Astrocyte of the spinal cord (primary cell): ENCODE measurements around the gene MAS1L.
"Not testable (repeated sequence)": the region's sequence is repeated elsewhere in the genome, so short reads cannot be mapped to it uniquely, and the experiment has no call there.

Experiments used
- DNase-seq: peaks from one replicate; pipeline ENCODE4 v3.0.0; 2011; ENCODE audit warnings: low read depth, low spot score
- H3K4me3 ChIP-seq: 2 replicates; pipeline ENCODE4 v1.5.1; 2011; ENCODE audit warnings: low read depth, mild to moderate bottlenecking, low read length, moderate library complexity
- in situ Hi-C: cut with HindIII; loops from 2 replicates; pipeline ENCODE4 v1.10.0; 2017; ENCODE audit warnings: low sequenced_read_pairs
- TF ChIP-seq, protein P1 (sequence below): IDR thresholded peaks from 2 replicates; pipeline ENCODE4 v1.5.1; 2012; ENCODE audit warnings: low read depth, mild to moderate bottlenecking, low read length, inconsistent platforms

MAS1L gene

DNA sequence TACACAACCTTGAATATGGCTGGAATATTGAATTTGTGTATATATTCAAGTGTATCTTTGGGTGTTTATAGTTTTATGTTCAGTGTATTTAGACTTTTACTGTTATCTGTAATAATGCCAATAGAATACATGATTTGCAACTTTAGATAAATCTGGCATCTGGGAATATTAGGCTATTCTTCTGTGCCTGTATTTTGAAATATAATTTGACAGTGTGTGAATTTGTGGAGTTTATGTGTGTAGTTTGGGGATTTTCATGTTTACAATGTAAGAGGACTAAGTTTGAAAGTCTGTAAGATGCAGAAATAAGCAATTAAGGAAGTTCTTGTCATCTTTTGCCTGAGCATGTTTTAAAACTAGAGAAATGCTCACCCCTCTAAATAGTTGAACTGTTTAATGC lies 48.8 kb downstream of the MAS1L start, which contains the start of gene OR10C1:
OR10C1 (plus strand) TSS at position 301 of the 400 bp plus-strand sequence. CDS start 710 bp downstream, outside the sequence.
- no peak for DNase-seq
- TF ChIP-seq, protein P1, sequence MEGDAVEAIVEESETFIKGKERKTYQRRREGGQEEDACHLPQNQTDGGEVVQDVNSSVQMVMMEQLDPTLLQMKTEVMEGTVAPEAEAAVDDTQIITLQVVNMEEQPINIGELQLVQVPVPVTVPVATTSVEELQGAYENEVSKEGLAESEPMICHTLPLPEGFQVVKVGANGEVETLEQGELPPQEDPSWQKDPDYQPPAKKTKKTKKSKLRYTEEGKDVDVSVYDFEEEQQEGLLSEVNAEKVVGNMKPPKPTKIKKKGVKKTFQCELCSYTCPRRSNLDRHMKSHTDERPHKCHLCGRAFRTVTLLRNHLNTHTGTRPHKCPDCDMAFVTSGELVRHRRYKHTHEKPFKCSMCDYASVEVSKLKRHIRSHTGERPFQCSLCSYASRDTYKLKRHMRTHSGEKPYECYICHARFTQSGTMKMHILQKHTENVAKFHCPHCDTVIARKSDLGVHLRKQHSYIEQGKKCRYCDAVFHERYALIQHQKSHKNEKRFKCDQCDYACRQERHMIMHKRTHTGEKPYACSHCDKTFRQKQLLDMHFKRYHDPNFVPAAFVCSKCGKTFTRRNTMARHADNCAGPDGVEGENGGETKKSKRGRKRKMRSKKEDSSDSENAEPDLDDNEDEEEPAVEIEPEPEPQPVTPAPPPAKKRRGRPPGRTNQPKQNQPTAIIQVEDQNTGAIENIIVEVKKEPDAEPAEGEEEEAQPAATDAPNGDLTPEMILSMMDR = no peak
- in situ Hi-C loops = no loop called here
- H3K4me3 ChIP-seq = no peak within 1 kb of the TSS

DNA sequence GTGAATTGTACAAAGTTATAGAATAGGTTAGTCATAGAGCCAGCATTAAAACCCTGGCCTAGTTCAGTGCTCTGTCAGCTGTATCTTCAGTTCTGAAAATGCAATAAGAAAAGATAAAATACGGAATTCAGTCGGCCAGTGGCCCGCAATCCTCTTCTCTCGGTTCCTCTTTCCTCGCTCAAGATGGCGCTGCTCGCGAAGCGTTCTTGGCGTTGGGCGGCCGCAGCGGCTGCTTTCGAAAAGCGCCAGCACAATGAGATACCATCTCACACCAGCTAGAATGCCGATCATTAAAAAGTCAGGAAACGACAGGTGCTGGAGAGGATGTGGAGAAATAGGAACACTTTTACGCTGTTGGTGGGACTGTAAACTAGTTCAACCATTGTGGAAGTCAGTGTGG lies 51.0 kb downstream of the MAS1L start:
- in situ Hi-C loops, DNase-seq, H3K4me3 ChIP-seq: not testable (repeated sequence)
